GM21526 (cell line): Measurements from ENCODE around the gene P3H2.
A peak's percentile ranks its signal among the peaks of the same experiment; 100 is the strongest.

ENCODE experiments used
- ATAC-seq: cut with Tn5 transposase; IDR thresholded peaks from one replicate; pipeline ENCODE4 v1.9.1; 2021; ENCODE audit warnings: moderate library complexity; ENCODE audit not compliant: unreplicated experiment, low FRiP score

P3H2 gene

GRCh38 chr3:190058521-190059241, 62.0 kb downstream of the P3H2 start:
- ATAC-seq, result no peak

GRCh38 chr3:190056742-190057141, 64.0 kb downstream of the P3H2 start:
- ATAC-seq, result no peak

DNA sequence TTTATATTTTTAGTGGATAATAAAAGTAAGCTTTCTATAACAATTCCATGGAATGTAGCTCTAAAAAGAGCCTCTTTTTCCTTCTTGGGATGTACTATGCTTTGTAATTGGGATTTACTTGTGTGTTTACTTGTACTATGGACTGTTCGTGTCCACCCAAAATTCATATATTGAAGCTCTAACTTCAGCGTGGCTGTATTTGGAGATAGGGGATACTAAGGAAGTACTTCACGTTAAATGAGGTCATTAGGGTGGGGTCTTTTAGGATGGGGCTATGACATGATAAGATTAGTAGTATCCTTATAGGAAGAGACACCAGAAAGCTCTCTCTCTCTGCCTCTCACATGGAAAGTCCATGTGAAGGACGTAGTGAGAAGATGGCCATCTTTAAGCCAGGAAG, 64.9 kb downstream of the P3H2 start:
- ATAC-seq, result no peak

DNA sequence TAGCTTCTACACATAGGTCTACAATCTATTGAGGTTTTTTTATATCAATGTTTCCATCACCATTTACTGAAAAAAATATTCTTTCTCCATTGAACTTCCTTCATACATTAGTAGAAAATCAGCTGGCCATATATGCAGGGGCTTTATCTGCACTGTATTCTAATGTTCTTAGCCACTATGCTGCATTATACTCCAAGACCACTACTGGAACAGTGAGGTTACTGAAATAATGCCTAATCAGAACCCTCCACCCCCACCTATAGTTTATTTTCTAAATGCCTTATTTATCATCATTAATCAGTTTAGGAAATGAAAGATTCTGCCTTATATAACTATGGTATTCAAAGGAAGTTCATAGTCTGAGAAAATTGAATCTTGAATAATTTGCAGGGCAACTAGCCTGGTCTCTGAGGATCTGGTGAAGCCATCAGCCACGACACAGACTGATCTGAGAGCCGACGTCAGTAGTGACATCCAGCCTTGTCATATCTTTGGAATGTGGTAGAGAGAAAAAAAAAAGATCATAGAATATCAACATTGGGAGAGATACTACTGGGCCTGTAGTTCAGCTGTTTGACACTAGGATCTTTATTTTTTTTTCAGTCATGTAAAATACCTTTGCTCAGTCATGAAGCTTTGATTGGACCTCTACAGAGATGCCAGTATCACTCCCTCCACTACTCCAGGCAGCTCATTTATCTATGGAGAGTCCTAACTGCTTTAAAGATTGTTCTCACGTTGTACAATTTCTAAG, 66.6 kb downstream of the P3H2 start:
- ATAC-seq, result no peak

- ATAC-seq, result no peak
These were observed 69.1 kb downstream of the P3H2 start for GRCh38 chr3:190051641-190052040.

DNA sequence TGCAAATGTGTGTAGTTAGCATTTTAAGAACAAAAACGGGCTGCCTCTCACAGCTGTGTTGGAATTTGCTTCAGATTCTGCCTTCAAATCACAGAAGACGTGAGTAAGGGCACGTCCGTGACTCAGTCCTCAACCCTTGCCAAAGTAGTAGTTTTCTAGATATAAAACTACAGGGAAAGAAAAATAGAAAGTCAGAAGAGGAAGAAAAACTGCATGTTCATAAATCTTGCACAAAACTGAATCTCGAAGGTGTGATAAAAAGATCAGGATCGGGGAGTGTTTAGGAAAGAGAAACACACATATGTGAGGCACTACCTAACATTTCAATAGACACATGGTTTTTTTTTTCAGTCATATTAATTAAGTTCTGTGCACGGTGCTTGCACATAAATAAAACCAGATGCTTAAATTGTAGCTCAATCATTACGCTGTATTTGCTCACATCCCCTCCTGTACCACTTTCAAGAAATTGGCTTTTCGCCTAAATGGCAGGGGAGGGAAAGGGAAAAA, 71.7 kb downstream of the P3H2 start:
- no peak for ATAC-seq

DNA sequence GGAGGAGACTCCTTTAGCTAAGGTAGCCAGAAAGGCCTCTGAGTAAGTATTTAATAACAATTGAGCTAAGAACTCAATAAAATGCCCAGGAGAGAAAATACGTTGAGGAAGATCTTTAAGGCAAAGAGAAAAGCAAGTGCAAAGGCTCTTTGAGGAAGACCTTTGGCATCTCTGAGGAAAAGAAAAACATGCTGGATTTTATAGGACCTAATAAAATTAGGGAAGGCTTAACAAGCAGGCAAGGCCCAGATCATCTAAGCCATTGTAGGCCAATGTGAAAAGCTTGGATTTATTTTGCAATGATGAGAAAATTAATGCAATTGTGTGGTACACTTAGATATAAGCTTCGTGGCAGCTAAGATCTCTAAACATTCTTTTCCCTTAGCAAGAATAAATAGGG, 75.7 kb downstream of the P3H2 start:
- ATAC-seq, result no peak

GRCh38 chr3:190044142-190044541, 76.6 kb downstream of the P3H2 start:
- peak; percentile 66 for ATAC-seq

DNA sequence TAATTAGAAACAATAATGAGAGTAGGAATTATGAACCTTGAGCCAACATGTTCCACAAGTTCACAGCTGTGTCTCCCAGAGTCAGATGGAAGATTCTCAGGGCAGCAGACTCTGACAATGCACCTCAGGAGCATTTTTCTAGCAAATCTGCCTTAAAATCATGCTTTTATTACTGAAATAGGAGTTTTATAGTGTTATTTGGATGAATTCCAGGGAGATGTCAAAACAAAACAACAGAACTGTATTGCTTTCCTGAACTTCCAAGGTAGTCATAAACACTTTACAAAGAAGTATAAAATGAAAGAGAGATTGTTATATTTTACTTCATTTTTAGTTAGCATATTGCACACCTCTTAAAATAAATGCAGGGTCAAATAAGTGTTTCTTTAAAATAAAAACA, 77.0 kb downstream of the P3H2 start:
- no peak for ATAC-seq

GRCh38 chr3:190042558-190042957, 78.1 kb downstream of the P3H2 start:
- ATAC-seq, result no peak

GRCh38 chr3:190041333-190042041, 79.2 kb downstream of the P3H2 start:
- no peak for ATAC-seq

GRCh38 chr3:190040145-190040544, 80.6 kb downstream of the P3H2 start:
- no peak for ATAC-seq

- ATAC-seq, result no peak
These were observed 82.4 kb downstream of the P3H2 start for GRCh38 chr3:190038050-190038933.

DNA sequence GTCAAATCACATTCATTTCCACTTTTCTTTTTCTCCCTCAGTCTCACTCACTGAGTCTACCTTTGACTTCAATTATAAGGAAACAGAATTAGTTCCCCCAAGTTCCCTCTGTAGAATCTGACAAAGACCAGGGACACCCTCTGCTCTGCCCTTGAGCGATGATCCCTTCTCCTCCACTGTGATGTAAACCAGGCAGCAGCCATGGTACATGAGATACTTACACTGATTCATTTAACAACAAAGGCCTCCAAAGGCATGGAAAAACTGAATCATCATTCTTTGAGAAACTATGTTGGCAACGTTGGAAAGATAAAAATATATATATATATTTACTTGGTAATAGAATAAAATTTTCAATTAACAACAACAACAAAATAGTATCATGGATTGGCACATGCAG, 84.1 kb downstream of the P3H2 start:
- no peak for ATAC-seq

GRCh38 chr3:190034446-190034845, 86.3 kb downstream of the P3H2 start:
- ATAC-seq, result no peak

DNA sequence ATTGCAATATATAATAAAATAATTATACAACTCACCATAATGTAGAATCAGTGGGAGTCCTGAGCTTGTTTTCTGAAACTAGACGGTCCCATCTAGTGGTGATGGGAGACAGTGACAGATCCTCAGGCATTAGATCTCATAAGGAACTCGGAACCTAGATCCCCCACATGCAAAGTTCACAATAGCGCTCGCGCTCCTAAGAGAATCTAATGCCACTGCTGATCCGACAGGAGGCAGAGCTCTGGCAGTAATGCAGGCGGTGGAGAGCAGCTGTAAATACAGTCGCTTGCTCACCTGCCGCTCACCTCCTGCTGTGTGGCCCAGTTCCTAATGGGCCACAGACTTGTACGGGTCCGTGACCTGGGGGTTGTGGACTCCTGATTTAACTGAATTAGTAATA, 87.8 kb downstream of the P3H2 start:
- ATAC-seq, result no peak

- ATAC-seq, result no peak
These were observed 88.6 kb downstream of the P3H2 start for GRCh38 chr3:190031887-190032752.

DNA sequence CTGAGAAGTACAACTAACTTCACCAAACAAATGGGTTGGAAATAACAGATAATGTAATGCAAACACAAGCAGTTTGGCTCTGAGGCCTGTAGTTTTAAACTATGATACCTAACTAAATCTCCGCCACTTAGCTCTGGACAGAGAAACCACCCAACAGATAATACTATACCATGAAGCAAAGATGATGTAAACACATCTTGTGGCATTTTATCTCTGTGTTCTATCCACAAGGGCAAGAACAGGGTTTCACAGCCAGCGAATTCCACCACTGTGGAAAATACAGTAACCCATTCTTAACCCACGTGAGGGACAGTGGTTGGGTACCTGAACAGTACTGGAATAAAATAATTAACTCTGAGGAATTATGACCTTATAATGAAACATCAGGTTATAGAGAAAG, 93.6 kb downstream of the P3H2 start:
- no peak for ATAC-seq

DNA sequence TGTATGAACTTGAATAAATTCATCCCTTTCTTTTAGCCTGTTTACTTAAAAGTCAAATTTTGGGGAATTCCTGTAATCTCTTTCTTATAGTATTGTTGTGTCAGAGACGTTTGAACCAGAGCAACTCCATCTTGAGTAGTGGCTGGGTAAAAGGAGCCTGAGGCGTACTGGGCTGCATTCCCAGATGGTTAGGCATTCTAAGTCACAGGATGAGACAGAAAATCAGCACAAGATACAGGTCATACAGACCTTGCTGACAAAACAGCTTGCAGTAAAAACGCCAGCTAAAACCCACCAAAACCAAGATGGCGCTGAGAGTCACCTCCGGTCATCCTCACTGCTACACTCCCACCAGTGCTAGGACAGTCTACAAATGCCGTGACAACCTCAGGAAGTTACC, 94.5 kb downstream of the P3H2 start:
- ATAC-seq, result no peak
